ENCODE data around the gene MCOLN3.

DNA sequence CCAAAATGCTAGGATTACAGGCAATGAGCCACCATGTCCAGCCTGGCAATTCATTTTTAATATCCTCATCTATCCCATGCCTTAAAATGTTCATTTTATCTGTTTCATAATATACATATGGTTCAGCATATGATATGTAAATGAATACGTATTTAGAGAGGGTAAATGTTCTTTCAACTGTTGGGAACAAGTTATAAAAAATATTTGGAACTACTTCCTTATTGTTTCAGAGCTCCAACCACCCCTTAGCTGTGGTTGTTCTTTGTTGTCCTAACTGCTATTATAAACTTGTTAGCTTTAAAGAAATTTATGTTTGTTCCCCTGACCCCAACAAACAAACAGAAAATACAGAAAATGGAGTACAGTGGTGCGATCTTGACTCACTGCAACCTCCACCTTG is 65.9 kb downstream of the MCOLN3 start:
- TF ChIP-seq, protein P1, sequence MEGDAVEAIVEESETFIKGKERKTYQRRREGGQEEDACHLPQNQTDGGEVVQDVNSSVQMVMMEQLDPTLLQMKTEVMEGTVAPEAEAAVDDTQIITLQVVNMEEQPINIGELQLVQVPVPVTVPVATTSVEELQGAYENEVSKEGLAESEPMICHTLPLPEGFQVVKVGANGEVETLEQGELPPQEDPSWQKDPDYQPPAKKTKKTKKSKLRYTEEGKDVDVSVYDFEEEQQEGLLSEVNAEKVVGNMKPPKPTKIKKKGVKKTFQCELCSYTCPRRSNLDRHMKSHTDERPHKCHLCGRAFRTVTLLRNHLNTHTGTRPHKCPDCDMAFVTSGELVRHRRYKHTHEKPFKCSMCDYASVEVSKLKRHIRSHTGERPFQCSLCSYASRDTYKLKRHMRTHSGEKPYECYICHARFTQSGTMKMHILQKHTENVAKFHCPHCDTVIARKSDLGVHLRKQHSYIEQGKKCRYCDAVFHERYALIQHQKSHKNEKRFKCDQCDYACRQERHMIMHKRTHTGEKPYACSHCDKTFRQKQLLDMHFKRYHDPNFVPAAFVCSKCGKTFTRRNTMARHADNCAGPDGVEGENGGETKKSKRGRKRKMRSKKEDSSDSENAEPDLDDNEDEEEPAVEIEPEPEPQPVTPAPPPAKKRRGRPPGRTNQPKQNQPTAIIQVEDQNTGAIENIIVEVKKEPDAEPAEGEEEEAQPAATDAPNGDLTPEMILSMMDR (IDR thresholded peaks at IDR 0.05), result no peak
- no peak for TF ChIP-seq POLR2A (IDR thresholded peaks at IDR 0.05)

All from uterus (tissue), 2 donors.